Left ventricle myocardium inferior (tissue), 1 donor: ENCODE results near the gene ACTN4. TPM values are rescaled to one million over a fixed set of nuclear protein-coding genes. Genes with fewer than 3 reads are reported as not detected.

Experiments used
- DNase-seq: peaks from one replicate; pipeline ENCODE4 v3.0.0-alpha.2; 2020
- H3K27ac ChIP-seq: fragments of 200-600 bp; replicated peaks from 2 replicates; pipeline ENCODE4 v1.8.0; 2021
- H3K27me3 ChIP-seq: fragments of 200-600 bp; 2 replicates; pipeline ENCODE4 v1.8.0; 2021; ENCODE audit warnings: low read depth
- H3K36me3 ChIP-seq: fragments of 200-600 bp; 2 replicates; pipeline ENCODE4 v1.8.0; 2021
- H3K4me1 ChIP-seq: fragments of 200-600 bp; 2 replicates; pipeline ENCODE4 v1.8.0; 2021
- H3K4me3 ChIP-seq: fragments of 200-600 bp; 2 replicates; pipeline ENCODE4 v1.8.0; 2021; ENCODE audit warnings: mild to moderate bottlenecking, moderate library complexity
- H3K9me3 ChIP-seq: fragments of 200-600 bp; replicated peaks from 2 replicates; pipeline ENCODE4 v1.8.0; 2021
- intact Hi-C: fragments of 100-400 bp; cut with micrococcal nuclease; formaldehyde crosslinking; loops from one replicate; pipeline ENCODE4 v1.11.0; 2022
- total RNA-seq: library from RNA; stranded (reverse); fragmentation: NEBNext Ultra II Directional; extraction: Animal tissue kit (Norgen Biotek cat#: 25700); gene quantifications from one replicate; pipeline ENCODE4 v1.2.1, GENCODE V29; 2021
- TF ChIP-seq, protein P1 (sequence below): fragments of 200-600 bp; IDR thresholded peaks from 2 replicates; pipeline ENCODE4 v1.8.0; 2021; ENCODE audit warnings: antibody characterized with exemption, mild to moderate bottlenecking, borderline replicate concordance
- donor health status: DM: no; HTN: yes; CAD: no; lungs with severe emphysema.

ACTN4 gene
- total RNA-seq, 1 donor from 2014 or later = 111 TPM

- intact Hi-C loops = no loop called here
- Histone ChIP-seq H3K4me1 (peaks cover 92% of the 10 kb centered on the region), H3K9me3 (no peaks in the 10 kb centered on the region), H3K27ac (peak overlapping the region; percentile 91), H3K36me3 (peaks cover 88% of the 10 kb centered on the region), H3K4me3 (no peak overlapping the region), H3K27me3 (no peaks in the 10 kb centered on the region)
- DNase-seq = no peak
- TF ChIP-seq, protein P1, sequence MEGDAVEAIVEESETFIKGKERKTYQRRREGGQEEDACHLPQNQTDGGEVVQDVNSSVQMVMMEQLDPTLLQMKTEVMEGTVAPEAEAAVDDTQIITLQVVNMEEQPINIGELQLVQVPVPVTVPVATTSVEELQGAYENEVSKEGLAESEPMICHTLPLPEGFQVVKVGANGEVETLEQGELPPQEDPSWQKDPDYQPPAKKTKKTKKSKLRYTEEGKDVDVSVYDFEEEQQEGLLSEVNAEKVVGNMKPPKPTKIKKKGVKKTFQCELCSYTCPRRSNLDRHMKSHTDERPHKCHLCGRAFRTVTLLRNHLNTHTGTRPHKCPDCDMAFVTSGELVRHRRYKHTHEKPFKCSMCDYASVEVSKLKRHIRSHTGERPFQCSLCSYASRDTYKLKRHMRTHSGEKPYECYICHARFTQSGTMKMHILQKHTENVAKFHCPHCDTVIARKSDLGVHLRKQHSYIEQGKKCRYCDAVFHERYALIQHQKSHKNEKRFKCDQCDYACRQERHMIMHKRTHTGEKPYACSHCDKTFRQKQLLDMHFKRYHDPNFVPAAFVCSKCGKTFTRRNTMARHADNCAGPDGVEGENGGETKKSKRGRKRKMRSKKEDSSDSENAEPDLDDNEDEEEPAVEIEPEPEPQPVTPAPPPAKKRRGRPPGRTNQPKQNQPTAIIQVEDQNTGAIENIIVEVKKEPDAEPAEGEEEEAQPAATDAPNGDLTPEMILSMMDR = no peak
Observed at GRCh38 chr19:38720559-38721236, 73.2 kb downstream of the ACTN4 start.

- Histone ChIP-seq H3K4me1 (peaks cover 92% of the 10 kb centered on the region), H3K27me3 (no peaks in the 10 kb centered on the region), H3K4me3 (peak overlapping the region; percentile 0), H3K9me3 (no peaks in the 10 kb centered on the region), H3K27ac (peak overlapping the region; percentile 91), H3K36me3 (peaks cover 88% of the 10 kb centered on the region)
- DNase-seq = no peak
- TF ChIP-seq, protein P1 = no peak
- intact Hi-C loops = no loop called here
Observed at GRCh38 chr19:38721496-38721895, 74.0 kb downstream of the ACTN4 start.

- peak overlapping the region; percentile 91 for H3K27ac ChIP-seq
- H3K4me1 ChIP-seq = peaks cover 92% of the 10 kb centered on the region
- H3K27me3 ChIP-seq = no peaks in the 10 kb centered on the region
- peak overlapping the region; percentile 2 for H3K4me3 ChIP-seq
- peak; percentile 71 for DNase-seq
- TF ChIP-seq, protein P1 = no peak
- intact Hi-C loops = no loop called here
- peaks cover 88% of the 10 kb centered on the region for H3K36me3 ChIP-seq
- H3K9me3 ChIP-seq = no peaks in the 10 kb centered on the region
Observed at GRCh38 chr19:38721979-38722773, 74.7 kb downstream of the ACTN4 start.

GRCh38 chr19:38722947-38723605 lies 75.6 kb downstream of the ACTN4 start:
- H3K27ac ChIP-seq = peak overlapping the region; percentile 91
- no peak for DNase-seq
- H3K36me3 ChIP-seq = peaks cover 88% of the 10 kb centered on the region
- no peaks in the 10 kb centered on the region for H3K9me3 ChIP-seq
- TF ChIP-seq, protein P1 = no peak
- intact Hi-C loops = no loop called here
- H3K4me3 ChIP-seq = peak overlapping the region; percentile 2
- peaks cover 92% of the 10 kb centered on the region for H3K4me1 ChIP-seq
- H3K27me3 ChIP-seq = no peaks in the 10 kb centered on the region

DNA sequence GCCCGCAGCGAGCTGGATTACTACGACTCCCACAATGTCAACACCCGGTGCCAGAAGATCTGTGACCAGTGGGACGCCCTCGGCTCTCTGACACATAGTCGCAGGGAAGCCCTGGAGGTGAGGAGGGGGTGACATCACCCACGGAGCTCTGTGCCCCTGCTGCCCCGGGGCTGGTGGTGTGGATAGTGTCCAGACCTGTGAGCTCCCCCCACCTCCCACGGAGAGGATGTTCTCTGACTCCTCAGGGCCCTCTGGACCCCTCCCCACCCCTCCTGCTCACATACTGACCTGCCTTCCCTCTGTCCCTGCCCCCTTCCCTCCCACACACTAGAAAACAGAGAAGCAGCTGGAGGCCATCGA lies 76.1 kb downstream of the ACTN4 start:
- Histone ChIP-seq H3K36me3 (peaks cover 85% of the 10 kb centered on the region), H3K27me3 (no peaks in the 10 kb centered on the region), H3K27ac (peak overlapping the region; percentile 91), H3K4me3 (no peak overlapping the region), H3K9me3 (no peaks in the 10 kb centered on the region), H3K4me1 (peaks cover 90% of the 10 kb centered on the region)
- TF ChIP-seq, protein P1 = no peak
- DNase-seq = no peak
- intact Hi-C loops = no loop called here
